GM18951 (cell line): ENCODE results near the gene PPP1R15B.

Source experiments
- POLR2A ChIP-seq: IDR thresholded peaks from 4 replicates; pipeline ENCODE4 v1.6.1; 2011; ENCODE audit warnings: mild to moderate bottlenecking; ENCODE audit not compliant: insufficient read length, insufficient read depth; ENCODE audit errors: extremely low read depth
- in situ Hi-C: fragments of 300-500 bp; cut with MboI; formaldehyde crosslinking; loops from one replicate; pipeline ENCODE4 v1.12.0; 2022; ENCODE audit warnings: low sequenced_read_pairs, mixed read lengths, inconsistent platforms; ENCODE audit not compliant: unreplicated experiment

PPP1R15B gene

DNA sequence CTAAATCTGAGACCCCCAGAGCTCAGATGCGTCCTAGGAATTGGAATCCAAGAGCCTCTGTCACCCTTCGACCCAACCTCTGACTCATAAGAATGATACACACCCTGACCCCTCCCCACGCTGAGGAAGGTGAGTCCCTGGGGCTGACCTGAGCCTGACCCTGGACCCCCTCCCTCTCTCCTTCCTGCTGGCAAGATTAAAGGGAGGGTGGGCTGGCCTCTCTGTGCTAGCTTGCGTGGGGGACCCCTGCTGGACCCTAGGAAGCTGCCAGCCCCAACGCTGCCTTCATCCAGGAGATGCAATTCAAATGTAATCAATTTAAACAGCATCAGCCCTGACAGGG is 52.5 kb downstream of the PPP1R15B start:
- in situ Hi-C loops, result loop anchor here (25.0 kb wide), 1 partner anchor 497 kb away; the partner anchor contains the start of gene SNRPE
- no peak for TF ChIP-seq POLR2A

- in situ Hi-C loops, result loop anchor here (25.0 kb wide), 1 partner anchor 496 kb away; the partner anchor contains the start of gene SNRPE
- TF ChIP-seq POLR2A, result no peak
Observed at GRCh38 chr1:204358605-204359004, 53.0 kb downstream of the PPP1R15B start.

DNA sequence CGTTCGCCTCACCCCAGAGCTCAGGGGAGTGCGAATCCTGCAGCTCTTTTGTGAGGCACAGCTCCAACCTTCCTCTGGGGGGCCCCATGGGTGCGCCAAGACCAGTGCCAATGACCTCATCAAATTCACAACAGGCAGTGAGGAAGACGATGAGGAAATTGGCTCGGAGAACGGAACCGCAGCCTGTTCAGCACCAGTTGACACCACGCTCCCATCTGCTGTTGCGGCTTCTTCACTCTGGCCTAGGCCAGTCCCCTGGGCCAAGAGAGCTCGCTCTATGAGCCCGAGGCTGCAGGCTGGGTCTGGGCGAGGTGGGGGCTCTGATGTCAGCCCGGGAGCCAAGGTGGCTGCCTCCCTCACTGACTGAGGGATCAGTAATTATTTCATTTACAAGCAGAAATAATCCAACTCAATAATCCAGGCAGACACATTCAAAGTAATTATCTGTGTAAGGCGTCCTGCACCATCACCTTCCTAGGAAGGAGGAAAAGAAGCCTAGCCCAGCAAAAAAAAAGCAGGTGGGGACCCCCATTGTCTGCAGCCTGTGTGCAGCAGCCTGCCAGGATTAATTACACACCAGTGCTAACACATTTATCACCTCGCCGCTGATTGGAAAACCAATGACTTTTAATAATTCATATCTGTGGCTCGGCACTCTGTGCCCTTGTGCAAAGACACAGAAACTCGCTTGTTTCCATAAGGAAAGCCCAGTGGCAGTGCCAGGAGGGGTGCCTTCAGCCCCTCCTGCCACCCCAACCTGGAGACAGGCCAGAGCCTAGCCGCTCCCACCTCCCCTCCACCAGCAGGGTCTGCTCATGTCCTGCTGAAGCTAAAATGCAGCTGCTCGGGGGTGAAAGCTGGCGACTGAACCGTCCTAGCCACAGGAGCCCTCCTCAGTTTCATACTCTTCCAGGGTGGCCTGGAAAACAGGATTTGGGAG is 53.8 kb downstream of the PPP1R15B start:
- no peak for TF ChIP-seq POLR2A
- in situ Hi-C loops, result loop anchor here (25.0 kb wide), 1 partner anchor 496 kb away; the partner anchor contains the start of gene SNRPE

GRCh38 chr1:204356997-204357396 is 54.6 kb downstream of the PPP1R15B start:
- no peak for TF ChIP-seq POLR2A
- in situ Hi-C loops, result loop anchor here (25.0 kb wide), 1 partner anchor 495 kb away; the partner anchor contains the start of gene SNRPE

GRCh38 chr1:204355913-204356312 is 55.7 kb downstream of the PPP1R15B start:
- TF ChIP-seq POLR2A, result no peak
- in situ Hi-C loops, result loop anchor here (25.0 kb wide), 1 partner anchor 494 kb away; the partner anchor contains the start of gene SNRPE

- no peak for TF ChIP-seq POLR2A
Observed at GRCh38 chr1:204354579-204354978, 57.0 kb downstream of the PPP1R15B start.

More at GRCh38 chr1:204354579-204354978, 57.0 kb downstream of the PPP1R15B start:
- in situ Hi-C loops, result loop anchor here (25.0 kb wide), 1 partner anchor 492 kb away; the partner anchor contains the start of gene SNRPE
